Mesendoderm (in vitro differentiated cells): ENCODE measurements around the gene DCAF10.

Source experiments
- DNase-seq: peaks from one replicate; pipeline ENCODE4 v3.0.0; 2013
- H2AK5ac ChIP-seq: 2 replicates; pipeline ENCODE4 v1.6.1; 2013; ENCODE audit warnings: low read length, inconsistent platforms
- H2BK120ac ChIP-seq: 2 replicates; pipeline ENCODE4 v1.6.1; 2013; ENCODE audit warnings: low read depth, mild to moderate bottlenecking, low read length, moderate library complexity, mixed read lengths
- H2BK15ac ChIP-seq: replicated peaks from 2 replicates; pipeline ENCODE4 v1.6.1; 2013; ENCODE audit warnings: low read depth, mild to moderate bottlenecking, moderate library complexity
- H2BK5ac ChIP-seq: 2 replicates; pipeline ENCODE4 v1.6.1; 2013; ENCODE audit warnings: low read length, inconsistent platforms
- H3K18ac ChIP-seq: 2 replicates; pipeline ENCODE4 v1.6.1; 2013; ENCODE audit warnings: mild to moderate bottlenecking, low read length, mixed read lengths
- H3K23ac ChIP-seq: one replicate; pipeline ENCODE4 v1.6.1; 2013; ENCODE audit warnings: low read length
- H3K27ac ChIP-seq: 2 replicates; pipeline ENCODE4 v1.5.1; 2013; ENCODE audit warnings: low read depth, mild to moderate bottlenecking, inconsistent platforms, low read length, moderate library complexity
- H3K27me3 ChIP-seq: 2 replicates; pipeline ENCODE4 v1.6.1; 2013; ENCODE audit warnings: low read length, control low read depth, mild to moderate bottlenecking, inconsistent platforms; ENCODE audit not compliant: insufficient read depth, poor library complexity
- H3K36me3 ChIP-seq: 2 replicates; pipeline ENCODE4 v1.6.1; 2013; ENCODE audit warnings: low read length, inconsistent platforms; ENCODE audit not compliant: control insufficient read depth, insufficient read depth
- H3K4ac ChIP-seq: one replicate; pipeline ENCODE4 v1.6.1; 2013; ENCODE audit warnings: low read depth, mild to moderate bottlenecking, low read length, moderate library complexity
- H3K4me1 ChIP-seq: 2 replicates; pipeline ENCODE4 v1.6.1; 2013; ENCODE audit warnings: low read depth, low read length, inconsistent platforms; ENCODE audit not compliant: control insufficient read depth
- H3K4me2 ChIP-seq: 2 replicates; pipeline ENCODE4 v1.6.1; 2013; ENCODE audit warnings: low read length
- H3K4me3 ChIP-seq: 2 replicates; pipeline ENCODE4 v1.5.1; 2013; ENCODE audit warnings: mild to moderate bottlenecking, low read length
- H3K56ac ChIP-seq: one replicate; pipeline ENCODE4 v1.6.1; 2013; ENCODE audit warnings: low read length
- H3K79me1 ChIP-seq: 2 replicates; pipeline ENCODE4 v1.6.1; 2013; ENCODE audit warnings: low read length, inconsistent platforms
- H3K79me2 ChIP-seq: 2 replicates; pipeline ENCODE4 v1.6.1; 2013; ENCODE audit warnings: mild to moderate bottlenecking, low read length; ENCODE audit not compliant: control insufficient read depth, insufficient read depth
- H3K9ac ChIP-seq: 2 replicates; pipeline ENCODE4 v1.6.1; 2013; ENCODE audit warnings: low read length, inconsistent platforms
- H4K5ac ChIP-seq: one replicate; pipeline ENCODE4 v1.6.1; 2013; ENCODE audit warnings: low read length
- H4K8ac ChIP-seq: one replicate; pipeline ENCODE4 v1.6.1; 2013; ENCODE audit warnings: low read depth, mild to moderate bottlenecking, control low read depth, low read length, moderate library complexity
- WGBS: extraction: QIAGEN DNeasy Blood & Tissue Kit; methylation state at CpG from one replicate; pipeline ENCODE4 v1.1.7; 2013; ENCODE audit warnings: low lambda C conversion rate, missing lambda C conversion rate; ENCODE audit not compliant: insufficient coverage; ENCODE audit errors: extremely low coverage; 5-methylcytosine and 5-hydroxymethylcytosine counted together

The DCAF10 gene

GRCh38 chr9:37852222-37852621 lies 51.6 kb downstream of the DCAF10 start:
- no CpG with 5 or more reads among the region's 2 CpGs for WGBS

DNA sequence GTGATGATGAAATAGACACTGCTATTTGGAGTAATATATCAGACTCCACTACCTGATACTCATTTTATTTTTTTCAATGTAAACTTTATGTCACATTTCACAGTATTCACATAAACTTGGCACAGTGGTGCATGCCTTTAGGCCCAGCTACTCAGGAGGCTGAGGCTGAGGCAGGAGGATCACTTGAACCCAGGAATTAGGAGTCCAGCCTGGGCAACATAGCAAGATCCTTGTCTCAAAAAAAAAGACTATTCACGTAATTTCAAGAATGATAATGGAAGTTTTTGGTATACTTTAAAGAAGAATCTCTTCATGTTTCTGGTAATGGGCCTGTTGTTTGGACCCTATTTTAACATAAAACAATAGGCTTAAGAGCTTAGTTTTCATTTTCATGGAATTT lies 56.0 kb downstream of the DCAF10 start:
- Histone ChIP-seq H2BK5ac (no peak overlapping the region), H3K4me3 (no peak overlapping the region), H3K79me2 (no peaks in the 10 kb centered on the region), H4K8ac (no peak overlapping the region), H3K4ac (no peak overlapping the region), H3K4me2 (no peak overlapping the region), H3K56ac (no peak overlapping the region), H2BK120ac (no peak overlapping the region), H3K36me3 (no peaks in the 10 kb centered on the region), H3K27me3 (no peaks in the 10 kb centered on the region), H3K4me1 (no peaks in the 10 kb centered on the region), H2AK5ac (no peak overlapping the region), H3K23ac (no peak overlapping the region), H3K79me1 (no peaks in the 10 kb centered on the region), H4K5ac (no peak overlapping the region), H2BK15ac (no peak overlapping the region), H3K9ac (no peak overlapping the region), H3K27ac (no peak overlapping the region), H3K18ac (no peak overlapping the region)
- no CpG with 5 or more reads among the region's 1 CpG for WGBS
- DNase-seq = no peak

More at GRCh38 chr9:37852222-37852621, 51.6 kb downstream of the DCAF10 start:
- no peak for DNase-seq
- no peak overlapping the region for H3K27ac ChIP-seq
- no peak overlapping the region for H3K4ac ChIP-seq
- H2BK5ac ChIP-seq = no peak overlapping the region
- H3K18ac ChIP-seq = no peak overlapping the region
- H3K27me3 ChIP-seq = no peaks in the 10 kb centered on the region
- H4K5ac ChIP-seq = no peak overlapping the region
- no peak overlapping the region for H2BK120ac ChIP-seq
- no peak overlapping the region for H3K23ac ChIP-seq
- H3K4me1 ChIP-seq = no peaks in the 10 kb centered on the region
- H3K4me2 ChIP-seq = no peak overlapping the region
- H3K9ac ChIP-seq = no peak overlapping the region
- H3K79me1 ChIP-seq = no peaks in the 10 kb centered on the region
- no peak overlapping the region for H3K4me3 ChIP-seq
- no peak overlapping the region for H3K56ac ChIP-seq
- H4K8ac ChIP-seq = no peak overlapping the region
- no peak overlapping the region for H2AK5ac ChIP-seq
- H2BK15ac ChIP-seq = no peak overlapping the region
- no peaks in the 10 kb centered on the region for H3K79me2 ChIP-seq
- no peaks in the 10 kb centered on the region for H3K36me3 ChIP-seq

GRCh38 chr9:37859043-37859442 lies 58.4 kb downstream of the DCAF10 start:
- no peaks in the 10 kb centered on the region for H3K79me1 ChIP-seq
- no peaks in the 10 kb centered on the region for H3K4me1 ChIP-seq
- H4K5ac ChIP-seq = no peak overlapping the region
- no peak overlapping the region for H3K27ac ChIP-seq
- no peak overlapping the region for H3K56ac ChIP-seq
- no peak overlapping the region for H3K23ac ChIP-seq
- H3K27me3 ChIP-seq = no peaks in the 10 kb centered on the region
- H3K9ac ChIP-seq = no peak overlapping the region
- DNase-seq = peak; percentile 13
- H2BK5ac ChIP-seq = no peak overlapping the region
- no peak overlapping the region for H2BK120ac ChIP-seq
- no peak overlapping the region for H3K4me3 ChIP-seq
- H3K36me3 ChIP-seq = peaks cover 2% of the 10 kb centered on the region
- no peak overlapping the region for H2BK15ac ChIP-seq
- no peak overlapping the region for H4K8ac ChIP-seq
- H3K4me2 ChIP-seq = no peak overlapping the region
- H3K79me2 ChIP-seq = no peaks in the 10 kb centered on the region
- no peak overlapping the region for H3K4ac ChIP-seq
- H2AK5ac ChIP-seq = no peak overlapping the region
- H3K18ac ChIP-seq = no peak overlapping the region
- no CpG with 5 or more reads among the region's 1 CpG for WGBS

- Histone ChIP-seq H2BK5ac (no peak overlapping the region), H3K9ac (no peak overlapping the region), H3K27me3 (no peaks in the 10 kb centered on the region), H2BK120ac (no peak overlapping the region), H3K4ac (no peak overlapping the region), H3K36me3 (peaks cover 2% of the 10 kb centered on the region), H2AK5ac (no peak overlapping the region), H3K4me3 (no peak overlapping the region), H3K27ac (no peak overlapping the region), H3K18ac (no peak overlapping the region), H3K23ac (no peak overlapping the region), H2BK15ac (no peak overlapping the region), H3K56ac (no peak overlapping the region), H3K4me2 (no peak overlapping the region), H3K4me1 (no peaks in the 10 kb centered on the region), H3K79me1 (no peaks in the 10 kb centered on the region), H4K5ac (no peak overlapping the region), H4K8ac (no peak overlapping the region), H3K79me2 (no peaks in the 10 kb centered on the region)
- WGBS = no CpG with 5 or more reads among the region's 3 CpGs
- DNase-seq = no peak
Measured at GRCh38 chr9:37862530-37862929, 61.9 kb downstream of the DCAF10 start.

GRCh38 chr9:37870081-37870798 lies 69.6 kb downstream of the DCAF10 start:
- Histone ChIP-seq H3K4me1 (no peaks in the 10 kb centered on the region), H4K5ac (no peak overlapping the region)

GRCh38 chr9:37870799-37871176 lies 70.2 kb downstream of the DCAF10 start:
- no peak overlapping the region for H3K27ac ChIP-seq
- no peak overlapping the region for H3K18ac ChIP-seq
- no peak overlapping the region for H2BK5ac ChIP-seq
- H3K79me1 ChIP-seq = no peaks in the 10 kb centered on the region
- H3K4me3 ChIP-seq = no peak overlapping the region
- H2AK5ac ChIP-seq = no peak overlapping the region
- no peak overlapping the region for H2BK120ac ChIP-seq
- no peaks in the 10 kb centered on the region for H3K4me1 ChIP-seq
- WGBS = no CpG with 5 or more reads among the region's 5 CpGs
- H4K5ac ChIP-seq = no peak overlapping the region
- no peaks in the 10 kb centered on the region for H3K27me3 ChIP-seq
- H3K23ac ChIP-seq = no peak overlapping the region
- H4K8ac ChIP-seq = no peak overlapping the region
- DNase-seq = no peak
- H3K9ac ChIP-seq = no peak overlapping the region
- no peak overlapping the region for H2BK15ac ChIP-seq
- no peaks in the 10 kb centered on the region for H3K79me2 ChIP-seq
- H3K4me2 ChIP-seq = no peak overlapping the region
- H3K56ac ChIP-seq = no peak overlapping the region
- H3K4ac ChIP-seq = no peak overlapping the region
- no peaks in the 10 kb centered on the region for H3K36me3 ChIP-seq

More at GRCh38 chr9:37870081-37870798, 69.6 kb downstream of the DCAF10 start:
- no peaks in the 10 kb centered on the region for H3K79me2 ChIP-seq
- no peak overlapping the region for H2BK15ac ChIP-seq
- no peak overlapping the region for H3K4me3 ChIP-seq
- no peak overlapping the region for H4K8ac ChIP-seq
- no peak overlapping the region for H2BK5ac ChIP-seq
- no CpG with 5 or more reads among the region's 5 CpGs for WGBS
- no peak overlapping the region for H3K18ac ChIP-seq
- no peaks in the 10 kb centered on the region for H3K79me1 ChIP-seq
- H3K36me3 ChIP-seq = no peaks in the 10 kb centered on the region
- no peak overlapping the region for H3K4me2 ChIP-seq
- H3K27me3 ChIP-seq = no peaks in the 10 kb centered on the region
- no peak overlapping the region for H3K56ac ChIP-seq
- DNase-seq = no peak
- H2BK120ac ChIP-seq = no peak overlapping the region
- no peak overlapping the region for H3K4ac ChIP-seq
- H2AK5ac ChIP-seq = no peak overlapping the region
- no peak overlapping the region for H3K27ac ChIP-seq
- no peak overlapping the region for H3K23ac ChIP-seq
- no peak overlapping the region for H3K9ac ChIP-seq
